ENCODE results near the gene MTMR3.

The MTMR3 gene

DNA sequence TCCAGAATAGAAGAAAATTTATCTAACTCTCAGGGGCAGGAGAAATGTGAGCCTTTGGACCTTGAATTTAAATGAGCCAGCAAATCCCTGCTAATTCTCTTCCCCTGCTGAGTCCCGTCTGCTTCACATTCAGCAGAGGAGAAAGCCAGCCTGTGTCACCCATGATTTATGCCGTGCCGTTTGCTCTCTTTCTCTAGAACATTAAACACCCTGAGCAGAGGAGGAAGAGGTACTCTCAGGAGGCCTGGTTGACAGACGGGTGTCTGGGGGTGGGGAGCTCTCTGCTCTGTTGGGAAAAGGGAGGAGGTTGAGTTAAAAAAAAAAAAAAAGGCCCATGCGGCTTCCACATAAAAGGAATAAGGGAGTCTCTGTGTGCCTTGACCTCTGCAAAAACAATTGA lies 11.3 kb upstream of the MTMR3 start:
- DNase-seq: no peak

DNA sequence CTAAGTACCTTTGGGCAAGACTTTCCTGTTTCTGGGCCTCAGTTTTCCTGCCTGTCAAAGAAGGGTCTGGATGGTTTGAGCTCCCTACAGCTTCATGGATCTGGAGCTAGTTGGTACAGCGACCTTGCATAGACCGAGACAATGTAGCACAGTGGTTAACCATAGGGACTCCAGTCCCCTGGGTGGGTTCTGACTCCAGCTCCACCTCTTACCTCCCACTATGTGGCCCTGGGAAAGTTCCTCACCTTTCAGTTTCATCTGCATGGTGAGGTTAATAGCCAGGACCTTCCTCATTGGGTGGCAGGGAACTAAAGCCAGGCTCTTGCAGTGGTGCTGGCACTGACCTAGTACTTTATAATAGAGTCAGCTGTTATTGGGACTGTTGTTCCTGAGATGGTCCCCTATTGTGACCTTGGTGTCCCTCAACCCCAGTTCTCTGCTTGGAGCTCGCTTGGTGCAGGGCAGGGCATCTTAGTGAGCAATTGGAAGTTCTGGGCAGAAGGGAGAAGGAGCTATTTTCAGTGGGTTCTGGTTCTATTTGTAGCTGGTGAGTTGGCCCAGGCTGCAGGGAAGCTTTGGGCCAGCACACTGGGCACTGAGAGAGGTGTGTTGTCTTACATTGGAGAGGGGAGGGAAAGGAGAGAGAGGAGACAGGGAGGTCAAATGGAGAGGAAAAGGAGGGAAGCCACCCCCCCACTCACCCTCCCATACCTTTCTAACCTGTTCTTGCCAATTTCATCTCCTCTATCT lies 10.7 kb upstream of the MTMR3 start:
- no peak for DNase-seq

DNA sequence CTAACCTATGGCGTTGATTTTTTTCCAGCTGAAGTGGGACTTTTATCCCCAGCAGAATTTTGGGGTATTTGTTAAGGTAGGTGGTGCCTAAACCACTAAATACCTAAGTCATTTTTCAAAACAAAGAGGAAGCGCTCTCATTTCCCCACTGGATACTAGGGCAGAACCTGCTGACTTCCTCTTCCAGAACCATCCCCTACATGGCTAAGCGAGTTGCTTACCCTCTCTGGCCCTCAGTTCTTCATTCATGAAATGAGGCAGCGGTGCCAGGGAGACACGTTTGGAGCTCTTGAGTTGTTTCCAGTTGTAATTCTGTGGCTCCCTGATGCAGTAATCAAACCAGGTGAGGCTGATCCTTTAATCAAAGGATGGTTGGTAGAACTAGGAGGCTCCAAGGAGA lies 10.0 kb upstream of the MTMR3 start:
- DNase-seq: no peak

DNA sequence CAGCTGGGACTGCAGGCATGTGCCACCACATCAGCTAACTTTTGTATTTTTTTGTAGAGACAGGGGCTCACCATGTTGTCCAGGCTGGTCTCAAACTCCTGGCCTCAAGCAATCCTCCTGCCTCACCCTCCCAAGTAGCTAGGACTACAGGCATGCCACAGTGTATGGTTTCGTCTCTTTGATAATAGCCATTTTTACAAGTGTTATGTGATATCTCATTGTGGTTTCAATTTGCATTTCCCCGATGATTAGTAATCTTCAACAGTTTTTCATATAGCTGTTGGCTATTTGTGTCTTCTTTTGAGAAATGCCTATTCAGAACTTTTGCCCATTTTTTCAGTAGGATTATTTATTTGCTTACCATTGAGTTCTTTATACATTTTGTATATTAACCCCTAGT lies 9.0 kb upstream of the MTMR3 start:
- DNase-seq: no peak

DNA sequence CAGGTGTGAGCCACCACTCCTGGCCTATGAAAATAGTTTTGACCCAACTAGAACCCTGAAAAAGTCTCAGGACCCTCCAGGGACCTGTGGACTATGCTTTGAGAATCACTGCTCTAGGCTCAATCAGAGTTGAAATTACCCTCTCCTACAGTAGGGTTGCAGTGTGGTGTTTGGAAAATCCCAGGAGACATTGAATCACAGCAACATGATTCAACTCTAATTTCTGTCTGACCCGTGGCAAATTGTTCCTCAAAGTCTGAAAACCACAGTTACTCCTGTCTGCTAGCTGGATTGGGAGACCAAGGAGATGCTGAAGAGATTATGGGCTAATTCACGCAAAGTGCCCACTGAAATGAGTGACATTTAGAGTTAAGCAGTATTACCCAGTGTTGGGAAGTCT lies 5.4 kb upstream of the MTMR3 start:
- DNase-seq: no peak

DNA sequence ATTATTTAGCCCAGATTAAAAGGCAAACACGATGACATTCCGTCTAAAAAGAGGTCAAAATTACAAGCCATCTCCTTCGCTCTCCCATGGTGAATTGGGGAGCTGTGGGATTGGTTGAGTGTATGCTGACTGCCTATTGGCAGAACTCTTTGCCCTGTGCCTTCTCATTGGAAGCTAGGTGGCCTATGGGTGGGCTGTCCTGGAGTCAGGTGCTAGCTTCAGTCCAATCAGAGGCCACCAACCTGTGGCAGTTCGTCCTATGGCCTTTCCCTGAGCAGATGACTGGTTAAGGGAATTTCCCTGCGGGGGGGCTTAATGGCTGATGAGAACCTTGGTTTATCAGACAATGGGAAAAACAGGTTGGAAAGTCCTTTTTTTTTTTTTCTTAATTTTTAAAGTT lies 3.2 kb upstream of the MTMR3 start:
- no peak for DNase-seq

DNA sequence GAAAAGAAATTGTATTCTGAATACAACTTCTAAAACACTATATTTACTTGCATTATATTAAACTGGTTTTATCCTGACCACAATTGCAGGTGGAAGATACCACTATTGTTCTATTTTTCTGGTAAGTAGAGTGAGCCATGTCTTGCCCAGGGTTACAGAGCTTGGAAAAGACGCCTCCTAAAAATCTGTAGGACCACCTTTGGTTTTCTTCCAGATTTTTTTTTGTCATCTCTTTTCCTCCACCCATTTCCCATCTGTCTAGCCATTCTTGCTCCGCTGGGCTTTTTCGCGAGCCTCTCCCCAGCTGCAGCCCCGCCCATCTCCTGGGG lies 294 bp upstream of the MTMR3 start:
- no peak for DNase-seq

DNA sequence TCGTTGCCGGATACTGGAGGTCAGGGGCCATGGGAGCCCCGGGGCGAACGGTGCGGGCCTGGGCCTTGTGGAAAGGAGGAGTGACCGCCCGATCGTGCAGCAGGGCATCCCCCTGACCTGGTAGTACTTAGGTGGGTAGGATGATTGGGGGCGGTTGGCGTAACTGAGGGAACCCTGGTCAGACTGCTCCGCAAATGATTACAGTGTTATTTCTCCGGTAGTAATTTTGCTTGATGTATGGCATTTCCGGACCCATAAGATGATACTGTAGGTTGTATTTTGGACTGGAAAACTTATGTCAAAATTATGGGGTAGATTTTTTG lies 762 bp downstream of the MTMR3 start:
- no peak for DNase-seq

DNA sequence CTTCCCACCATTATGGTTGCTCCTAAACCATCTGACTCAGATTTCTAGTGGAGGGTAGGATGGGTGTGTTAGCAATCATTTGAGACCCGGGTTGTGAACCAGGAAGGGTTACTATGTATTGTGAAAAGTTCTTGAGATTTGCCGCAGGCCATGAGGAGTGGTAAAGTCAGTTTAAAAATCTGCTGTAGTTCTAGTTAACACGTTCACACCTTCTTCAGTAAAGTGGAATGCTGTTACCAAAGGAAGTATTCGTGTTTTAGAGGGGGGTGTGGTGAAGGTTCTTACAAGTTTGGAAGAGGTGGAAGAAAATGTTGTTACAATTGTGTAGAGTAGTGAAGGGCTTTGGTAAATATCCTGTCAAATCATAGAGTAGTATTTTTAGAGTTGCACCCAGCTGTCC lies 2.6 kb downstream of the MTMR3 start:
- no peak for DNase-seq

DNA sequence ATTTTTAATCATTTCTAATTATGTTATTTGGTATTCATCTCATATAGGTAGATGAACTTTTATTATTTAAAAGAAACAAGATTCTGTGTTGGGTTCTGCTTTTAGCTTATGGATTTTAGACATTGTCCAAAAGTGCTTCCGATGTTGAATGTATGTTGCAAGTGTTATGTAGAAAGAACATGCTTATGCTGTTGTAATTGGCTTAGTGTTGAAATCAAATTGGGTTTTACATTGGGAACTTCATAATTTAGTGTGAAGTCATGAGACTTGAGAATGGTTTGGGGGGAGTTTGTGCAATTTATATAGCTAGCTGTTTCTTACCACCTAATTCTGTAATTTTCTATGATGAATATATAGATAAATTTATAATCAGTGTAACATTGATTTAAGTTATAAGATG lies 3.6 kb downstream of the MTMR3 start:
- DNase-seq: no peak

DNA sequence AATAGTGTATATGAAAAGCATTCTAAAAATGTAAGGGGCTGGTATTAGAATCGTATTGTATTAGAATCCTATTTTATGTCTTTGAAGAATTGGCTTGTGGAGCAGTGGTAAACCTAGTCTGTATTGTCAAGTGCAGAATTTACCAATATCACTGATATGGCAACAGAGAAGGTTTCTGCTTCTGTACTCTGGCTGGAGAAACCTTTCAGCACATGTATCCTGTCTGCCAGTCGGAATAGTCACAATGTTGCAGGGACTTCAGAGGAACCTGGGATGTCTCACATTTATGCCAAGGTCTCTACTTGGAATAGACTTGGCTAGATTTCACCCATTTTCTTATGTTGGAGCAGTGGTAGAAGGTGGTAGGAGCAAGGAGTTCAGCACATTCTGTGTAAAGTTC lies 4.4 kb downstream of the MTMR3 start:
- DNase-seq: no peak

DNA sequence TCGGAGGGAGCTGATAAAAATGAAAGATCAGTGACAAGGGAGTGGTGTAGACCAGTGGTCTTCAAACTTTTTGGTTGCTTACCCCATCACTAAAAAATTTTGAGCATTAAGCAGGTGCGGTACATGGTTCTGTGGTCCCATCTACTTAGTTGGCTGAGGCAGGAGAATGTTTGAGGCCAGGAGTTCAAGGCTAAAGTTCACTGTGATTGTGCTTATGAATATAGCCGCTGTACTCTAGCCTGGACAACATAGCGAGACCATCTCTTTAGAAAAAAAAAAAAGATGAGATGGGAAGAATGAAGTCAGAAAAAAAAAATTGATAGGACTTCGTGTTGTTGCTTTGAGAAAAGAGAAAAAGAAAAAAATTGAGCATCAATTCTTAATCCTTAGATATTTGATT lies 7.8 kb downstream of the MTMR3 start:
- no peak for DNase-seq

DNA sequence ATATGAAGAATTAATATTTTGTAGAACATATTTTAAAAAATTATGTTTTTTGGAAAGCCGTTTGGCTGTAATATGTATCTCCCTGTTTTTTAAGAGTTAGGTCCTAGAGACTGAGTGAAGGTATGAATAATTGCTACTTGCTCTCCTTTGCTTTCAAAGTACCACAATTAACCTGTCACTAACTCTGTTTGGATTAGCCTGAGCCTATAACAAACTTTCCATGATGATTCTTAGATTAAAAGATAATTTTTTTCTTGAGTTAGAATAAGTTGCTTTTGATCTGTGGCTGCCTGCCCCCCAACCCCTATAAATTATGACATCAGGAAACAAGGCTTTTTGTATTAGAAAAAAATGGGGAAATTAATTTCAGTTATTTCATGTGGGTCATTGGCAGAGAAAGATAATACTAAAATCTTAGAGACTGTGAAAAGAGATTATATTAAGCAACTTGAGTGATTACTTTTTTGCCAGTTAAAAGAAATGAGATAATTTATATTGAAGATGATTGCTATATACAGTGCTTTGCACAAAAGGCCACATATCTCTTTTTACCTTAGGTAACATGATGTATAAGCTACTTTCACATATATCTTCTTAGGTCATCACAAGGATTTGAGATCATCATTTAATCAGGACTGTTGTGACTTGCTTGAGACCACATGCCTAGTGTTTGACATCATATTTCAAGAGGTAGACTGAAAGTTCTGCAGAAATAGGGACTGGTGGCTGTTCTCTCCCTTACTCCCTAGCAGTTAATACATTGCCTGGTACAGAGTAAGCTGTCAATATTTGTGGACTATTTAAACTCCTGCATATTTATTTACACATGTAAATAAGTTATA lies 9.6 kb downstream of the MTMR3 start:
- no peak for DNase-seq

DNA sequence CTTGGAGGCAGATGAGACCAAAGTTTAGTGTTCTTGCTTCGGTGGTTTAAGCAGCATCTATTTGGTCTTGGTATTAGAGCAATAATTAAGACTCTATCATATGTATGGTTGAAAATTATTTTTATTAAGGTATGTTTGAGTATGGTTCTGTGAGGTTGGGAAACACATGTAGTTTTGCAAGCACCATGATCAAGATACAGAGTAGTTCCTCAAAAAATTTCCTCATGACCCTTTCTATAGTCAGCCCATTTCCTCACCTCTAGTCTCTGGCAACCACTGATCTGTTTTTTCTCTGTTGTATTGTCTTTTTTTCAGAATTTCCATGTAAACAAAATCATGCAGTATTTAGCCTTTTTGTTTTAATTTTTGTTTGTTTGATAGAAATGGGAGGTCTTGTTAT lies 18.4 kb downstream of the MTMR3 start:
- DNase-seq: no peak

DNA sequence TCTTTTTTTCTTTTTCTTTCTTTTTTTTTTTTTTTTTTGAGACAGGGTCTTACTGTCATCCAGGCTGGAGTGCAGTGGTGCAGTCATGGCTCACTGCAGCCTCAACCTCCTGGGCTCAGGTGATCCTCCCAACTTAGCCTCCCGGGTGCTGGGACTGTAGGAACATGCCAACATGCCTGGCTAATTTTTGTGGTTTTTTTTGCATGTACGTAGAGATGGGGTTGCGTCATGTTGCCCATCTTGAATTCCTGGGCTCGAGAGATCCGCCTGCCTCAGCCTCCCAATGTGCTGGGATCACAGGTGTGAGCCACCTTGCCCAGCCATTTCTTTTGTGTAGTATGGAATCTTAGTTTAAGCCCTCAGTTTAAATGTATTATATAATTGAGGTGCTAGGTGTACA lies 20.4 kb downstream of the MTMR3 start:
- DNase-seq: no peak

DNA sequence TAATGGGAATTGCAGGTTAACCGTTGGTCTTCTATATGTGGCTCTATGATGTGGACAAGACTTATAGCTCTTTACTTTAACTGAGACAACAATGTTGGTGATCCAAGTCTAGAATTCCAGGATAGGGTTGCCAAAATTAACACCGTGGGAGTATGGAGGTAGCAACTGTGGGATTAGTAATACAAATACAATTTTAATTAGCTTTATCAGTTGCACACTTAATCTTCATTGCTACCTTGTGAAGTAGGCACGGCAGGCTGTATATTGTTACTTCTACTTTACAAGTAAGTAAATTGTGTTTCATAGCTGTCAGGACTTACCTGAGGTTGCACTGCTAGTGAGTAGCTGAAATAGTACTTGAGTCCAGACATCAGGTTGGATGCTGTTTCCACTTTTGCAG lies 21.0 kb downstream of the MTMR3 start:
- DNase-seq: no peak

DNA sequence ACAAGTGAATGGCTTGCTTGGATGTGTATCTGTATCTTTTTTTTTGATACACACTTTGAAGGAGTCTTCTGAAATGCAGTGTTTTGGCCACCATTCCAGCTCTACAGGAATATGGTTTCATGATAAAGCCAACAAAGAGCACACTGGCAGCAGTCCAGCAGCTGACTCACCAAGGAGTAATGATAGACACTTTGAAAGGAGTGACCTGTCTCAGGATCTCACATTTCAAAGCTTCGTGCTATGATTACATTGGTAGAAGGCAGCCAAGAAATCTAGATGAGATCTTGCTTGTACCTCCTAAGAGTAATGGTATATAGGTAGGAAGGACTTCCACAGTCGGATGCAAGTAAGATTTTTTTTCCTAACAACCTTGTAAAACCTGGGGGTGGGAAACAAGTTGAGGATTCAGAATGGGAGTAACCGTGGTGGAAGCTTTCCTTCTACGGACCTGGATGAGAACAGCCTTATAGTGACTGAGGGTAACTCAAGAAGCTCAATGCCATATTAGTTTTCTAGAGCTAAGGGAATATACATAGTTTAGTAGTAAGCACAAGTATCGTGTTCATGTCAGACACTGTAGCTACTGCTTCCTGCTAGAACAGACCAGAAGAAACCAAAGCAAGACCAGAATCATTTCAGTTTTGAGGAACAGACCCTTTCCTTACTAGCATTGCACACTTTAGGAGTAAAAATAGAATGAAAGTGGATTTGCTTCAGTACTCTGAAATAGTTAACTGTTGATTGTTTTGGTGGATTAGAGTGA lies 25.0 kb downstream of the MTMR3 start:
- DNase-seq: peak; percentile 66

DNA sequence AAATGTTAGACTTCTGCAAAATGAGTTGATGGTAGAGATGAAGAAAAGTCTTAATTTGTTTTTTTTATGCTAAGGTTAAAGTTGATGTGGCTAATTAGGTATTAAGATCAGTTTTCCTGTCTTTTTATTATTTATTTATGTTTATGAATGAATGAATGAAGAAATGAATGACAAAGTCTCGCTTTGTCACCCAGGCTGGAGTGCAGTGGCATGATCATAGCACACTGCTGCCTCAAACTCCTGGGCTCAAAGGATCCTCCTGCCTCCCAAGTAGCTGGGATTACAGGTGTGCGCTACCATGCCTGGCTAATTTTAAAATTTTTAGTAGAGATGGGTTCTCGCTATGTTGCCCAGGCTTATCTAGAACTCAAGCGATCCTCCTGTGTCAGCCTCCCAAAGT lies 29.2 kb downstream of the MTMR3 start:
- DNase-seq: no peak

DNA sequence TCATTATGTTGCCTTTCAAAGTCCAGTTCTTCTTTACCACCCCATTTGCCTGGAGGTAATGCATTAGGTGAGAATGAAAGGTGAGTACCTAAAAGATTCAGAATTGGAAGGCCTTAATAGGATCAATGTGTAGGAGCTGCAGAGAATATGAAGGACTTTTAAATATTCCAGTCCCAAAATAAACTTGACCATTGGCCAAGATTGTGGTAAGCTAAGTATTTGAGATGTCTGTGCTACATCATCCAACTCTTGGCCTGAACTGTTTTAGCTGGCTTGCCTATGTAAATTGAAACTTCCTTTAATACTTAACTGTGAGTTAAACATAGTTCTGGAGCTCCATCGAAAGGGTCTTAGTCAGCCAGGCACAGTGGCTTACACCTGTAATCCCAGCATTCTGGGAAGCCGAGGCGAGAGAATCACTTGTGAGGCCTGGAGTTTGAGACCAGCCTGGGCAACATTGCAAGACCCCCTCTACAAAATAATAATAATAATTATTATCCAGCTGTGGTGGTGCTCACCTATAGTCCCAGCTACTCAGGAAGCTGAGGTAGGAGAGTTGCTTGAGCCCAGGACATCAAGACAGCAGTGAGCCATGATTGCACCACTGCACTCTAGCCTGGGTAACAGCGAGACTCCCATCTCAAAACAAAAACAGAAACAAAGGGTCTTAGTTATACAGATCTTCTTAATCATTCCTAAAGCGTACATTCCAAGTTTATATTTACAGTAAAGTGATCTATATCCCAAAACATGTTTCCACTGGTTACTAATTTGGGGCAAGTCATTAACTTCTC lies 29.8 kb downstream of the MTMR3 start:
- peak; percentile 25 for DNase-seq

DNA sequence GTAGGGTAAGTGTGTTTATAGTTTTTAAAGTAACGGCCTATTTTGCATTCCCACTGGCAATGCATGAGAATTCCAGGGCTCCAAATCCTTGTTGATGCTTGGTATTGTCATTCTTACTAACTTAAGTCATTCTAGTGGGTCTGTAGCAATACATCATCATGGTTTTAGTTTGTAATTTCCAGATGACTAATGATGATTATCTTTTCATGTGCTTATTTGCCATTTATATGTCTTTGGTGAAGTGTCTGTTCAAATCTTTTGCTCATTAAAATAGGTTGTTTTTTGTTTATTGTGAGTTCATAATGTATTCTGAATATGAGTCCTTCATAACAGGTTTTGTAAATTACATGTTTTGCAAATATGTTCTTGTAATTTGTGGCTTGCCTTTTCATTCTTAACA lies 31.2 kb downstream of the MTMR3 start:
- no peak for DNase-seq

DNA sequence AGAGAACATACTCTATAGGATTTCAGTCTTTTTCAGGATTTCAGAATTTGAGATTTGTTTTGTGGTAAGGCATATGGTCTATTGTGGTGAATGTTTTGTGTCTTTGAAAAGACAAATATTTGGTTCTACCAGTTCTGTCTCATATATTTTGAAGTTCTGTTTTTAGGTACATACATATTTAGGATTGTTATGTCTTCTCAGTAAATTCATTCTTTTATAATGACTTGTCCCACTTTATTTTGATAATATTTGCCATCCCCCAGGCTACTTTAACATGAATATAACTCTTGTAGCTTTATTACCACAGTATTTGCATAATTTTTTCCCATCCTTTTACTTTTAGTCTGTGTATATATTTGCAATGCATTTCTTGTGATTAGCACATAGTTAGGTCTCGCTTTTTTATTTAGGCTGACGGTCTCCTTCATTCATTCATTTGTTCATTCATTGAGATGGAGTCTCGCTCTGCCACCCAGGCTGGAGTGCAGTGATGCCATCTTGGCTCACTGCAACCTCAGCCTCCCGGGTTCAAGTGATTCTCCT lies 32.1 kb downstream of the MTMR3 start:
- DNase-seq: no peak

DNA sequence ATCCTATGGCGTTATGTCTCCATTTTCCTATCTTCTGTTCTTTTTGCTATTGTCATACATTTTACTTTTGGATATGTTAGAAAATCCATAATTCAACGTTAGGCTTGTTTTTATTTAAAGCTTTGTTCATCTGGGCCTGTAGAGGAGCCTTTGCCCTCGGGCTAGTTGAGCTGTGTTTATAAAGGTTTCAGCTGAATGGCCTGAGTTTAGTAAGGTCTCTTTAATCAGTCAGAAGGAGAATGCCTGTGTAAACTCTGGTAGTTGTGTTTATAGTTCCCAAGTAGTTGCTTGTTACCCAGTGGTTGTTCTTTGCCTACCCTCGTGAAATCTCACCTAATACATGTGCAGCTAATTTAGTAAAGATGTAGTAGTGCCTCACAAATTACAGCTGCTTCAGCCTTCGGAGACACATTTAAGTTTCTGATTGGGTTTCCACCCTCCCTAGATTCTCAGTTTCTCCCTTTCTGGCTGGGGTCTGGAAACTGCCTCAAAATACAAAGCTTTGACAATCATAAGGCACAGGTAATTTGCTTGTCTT lies 33.1 kb downstream of the MTMR3 start:
- no peak for DNase-seq

All from femur (tissue), 1 donor.